GM20431 (cell line): ENCODE data around the gene SEL1L.
"Not testable (repeated sequence)": the region's sequence is repeated elsewhere in the genome, so short reads cannot be mapped to it uniquely, and the experiment has no call there.

Experiments used
- in situ Hi-C: fragments of 300-500 bp; cut with MseI, MboI; formaldehyde crosslinking; loops from one replicate; pipeline ENCODE4 v1.15.0; 2020; ENCODE audit warnings: low sequenced_read_pairs; ENCODE audit not compliant: unreplicated experiment

The SEL1L gene

GRCh38 chr14:81450976-81451375 lies 82.7 kb downstream of the SEL1L start:
- in situ Hi-C loops, result no loop called here

DNA sequence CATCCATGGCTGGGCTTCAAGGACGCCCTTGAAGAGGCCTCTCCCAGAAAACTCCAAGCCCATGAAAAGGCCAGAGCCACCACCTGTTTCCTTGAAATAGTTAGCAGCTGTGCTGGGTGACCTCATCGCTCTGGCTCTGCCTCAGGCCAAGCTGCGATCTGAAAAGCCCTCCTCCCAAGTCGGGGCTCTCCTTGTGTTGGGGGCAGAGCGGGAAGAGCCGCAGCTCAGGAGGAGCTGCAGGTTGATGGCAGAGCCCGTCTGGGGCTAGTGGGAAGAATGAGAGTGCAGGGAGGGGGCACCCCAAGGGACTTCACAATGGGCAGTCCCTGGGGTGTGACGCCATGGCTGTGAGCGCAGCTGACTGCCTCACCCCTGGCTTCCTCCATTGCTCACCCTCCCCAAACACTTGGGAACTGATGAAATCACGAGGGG lies 83.5 kb downstream of the SEL1L start:
- in situ Hi-C loops, result no loop called here

GRCh38 chr14:81449576-81449975 lies 84.1 kb downstream of the SEL1L start:
- in situ Hi-C loops, result loop anchor here (10.0 kb wide), 1 partner anchor 175 kb away; no protein-coding TSS in a partner anchor

DNA sequence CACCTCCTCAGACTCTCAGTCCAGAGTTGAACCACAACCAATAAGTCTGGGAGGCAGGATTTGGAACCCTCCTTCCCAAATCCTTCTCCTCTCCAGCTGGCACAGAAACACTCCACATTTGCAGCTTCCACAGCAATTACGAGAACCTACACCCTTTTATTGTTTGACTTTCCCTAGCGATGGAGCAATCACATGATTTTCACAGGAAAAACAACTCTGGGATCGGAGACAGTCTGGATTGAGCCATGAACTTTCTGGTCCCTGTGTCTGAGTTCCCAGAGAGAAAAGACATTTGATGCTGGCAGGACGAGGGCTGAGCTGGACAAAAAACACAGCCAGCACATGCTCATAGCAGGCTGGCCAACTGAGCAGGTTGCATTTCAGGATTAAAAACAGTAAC lies 84.5 kb downstream of the SEL1L start:
- in situ Hi-C loops, result loop anchor here (10.0 kb wide), 1 partner anchor 174 kb away; no protein-coding TSS in a partner anchor

DNA sequence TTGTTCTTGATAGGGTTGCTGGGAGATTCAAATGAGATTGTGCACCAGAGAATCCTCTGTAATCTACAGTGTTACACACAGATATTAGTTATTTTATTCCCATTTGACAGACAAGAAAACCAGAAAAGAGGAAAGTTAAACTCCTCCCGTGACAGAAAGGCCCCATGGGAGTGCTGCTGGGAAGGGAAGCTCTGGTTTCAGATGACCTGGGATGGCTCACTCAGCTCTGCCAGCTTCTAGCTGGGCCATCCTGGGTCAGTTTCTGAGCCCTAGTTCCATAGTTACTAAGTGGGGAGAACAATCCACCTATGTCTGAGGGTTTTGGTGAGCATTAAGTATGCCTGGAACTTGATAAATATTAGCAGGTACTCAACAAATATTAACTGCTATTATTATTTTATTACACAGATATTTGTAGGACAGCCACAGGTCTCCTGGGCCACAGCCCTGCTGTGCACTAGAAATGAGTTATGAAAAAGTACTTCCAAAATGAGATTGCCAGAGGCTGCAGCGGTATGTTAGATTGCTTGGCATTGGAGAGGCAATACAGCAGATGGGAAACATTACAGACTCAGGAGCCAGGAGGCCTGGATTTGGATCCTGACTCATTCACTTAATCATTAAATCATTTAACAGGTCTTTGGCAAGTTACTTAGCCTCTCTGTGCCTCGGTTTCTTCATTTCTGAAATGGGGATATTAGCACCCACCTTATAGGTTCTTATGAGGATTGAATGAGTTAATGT lies 86.5 kb downstream of the SEL1L start:
- in situ Hi-C loops, result loop anchor here (10.0 kb wide), 1 partner anchor 172 kb away; no protein-coding TSS in a partner anchor

GRCh38 chr14:81446279-81447007 lies 87.2 kb downstream of the SEL1L start:
- in situ Hi-C loops, result loop anchor here (10.0 kb wide), 1 partner anchor 172 kb away; no protein-coding TSS in a partner anchor

- in situ Hi-C loops, result loop anchor here (10.0 kb wide), 1 partner anchor 167 kb away; no protein-coding TSS in a partner anchor
Measured at GRCh38 chr14:81441626-81442134, 92.0 kb downstream of the SEL1L start.

GRCh38 chr14:81440041-81440440 lies 93.6 kb downstream of the SEL1L start:
- in situ Hi-C loops, result loop anchor here (10.0 kb wide), 1 partner anchor 165 kb away; no protein-coding TSS in a partner anchor

GRCh38 chr14:81437244-81437643 lies 96.4 kb downstream of the SEL1L start:
- in situ Hi-C loops, result no loop called here

- in situ Hi-C loops, result no loop called here
Measured at GRCh38 chr14:81436296-81437138, 97.1 kb downstream of the SEL1L start.

DNA sequence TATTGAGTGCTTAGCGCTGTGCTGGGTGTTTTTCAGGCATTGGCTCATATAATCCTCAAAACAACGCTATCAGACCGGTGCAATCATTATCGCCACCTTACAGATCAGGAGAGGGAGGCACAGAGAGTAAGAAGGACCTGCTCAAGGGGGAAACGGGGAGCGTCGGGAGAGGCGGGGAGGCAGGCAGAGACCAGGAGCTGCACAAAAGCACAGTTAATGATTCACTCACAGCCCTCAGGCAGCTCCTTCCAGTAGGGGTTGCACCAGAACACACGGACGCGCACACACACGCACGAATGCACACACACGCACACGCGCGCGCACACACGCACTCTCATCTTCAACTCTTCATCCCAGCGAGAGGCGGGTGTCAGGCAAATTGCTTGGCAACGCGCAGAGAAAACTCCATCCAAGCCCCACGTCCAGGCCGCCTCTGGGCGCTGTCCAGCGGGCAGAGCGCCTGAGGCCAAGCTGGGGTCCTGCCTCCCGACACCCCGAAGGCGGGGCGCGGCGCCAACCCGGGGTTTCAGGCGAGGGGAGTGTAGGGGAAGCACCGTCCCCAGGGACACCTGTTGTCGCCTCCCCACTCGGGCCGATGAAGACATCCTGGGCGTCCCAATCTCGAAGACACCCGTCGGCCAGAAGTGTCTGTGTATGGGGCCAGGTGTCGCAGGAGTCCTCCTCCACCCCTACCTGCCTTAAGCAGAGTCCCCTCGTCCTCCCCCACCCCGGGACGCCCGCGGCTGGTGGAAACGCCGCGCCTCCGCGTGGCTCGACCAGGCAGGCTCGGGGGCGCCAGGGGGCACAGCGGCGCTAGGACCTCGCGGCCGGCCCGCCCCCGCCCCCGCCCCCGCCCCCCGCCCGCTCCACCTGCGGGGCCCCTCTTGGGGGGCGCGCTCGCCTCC lies 98.0 kb downstream of the SEL1L start:
- in situ Hi-C loops, result no loop called here

GRCh38 chr14:81435048-81435390 lies 98.6 kb downstream of the SEL1L start:
- in situ Hi-C loops, result no loop called here

GRCh38 chr14:81434230-81434629 lies 99.4 kb downstream of the SEL1L start:
- in situ Hi-C loops, result no loop called here

- in situ Hi-C loops, result no loop called here
Measured at GRCh38 chr14:81433378-81433777, 100.3 kb downstream of the SEL1L start.

DNA sequence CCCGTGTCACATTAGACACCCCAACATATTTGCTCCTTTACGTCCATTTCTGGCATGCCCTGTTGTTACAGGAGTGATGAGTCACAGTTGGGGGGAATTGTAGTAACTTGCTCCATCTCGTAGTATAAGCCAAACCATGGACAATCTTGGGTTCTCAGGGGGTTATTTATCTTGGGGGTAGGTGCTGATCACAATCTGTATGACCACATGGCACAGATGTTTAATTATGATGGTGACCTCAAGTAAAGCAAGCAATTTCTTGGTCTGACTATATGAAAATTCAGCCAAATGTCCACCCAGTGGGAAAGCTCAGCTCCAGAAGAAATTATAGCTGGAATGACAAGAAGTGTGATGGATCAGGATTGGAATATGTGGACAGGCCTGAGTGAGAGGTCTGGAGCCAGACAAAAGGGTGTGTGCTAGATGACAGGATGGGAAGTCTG lies 101.4 kb downstream of the SEL1L start:
- in situ Hi-C loops, result no loop called here

GRCh38 chr14:81430235-81430634 lies 103.4 kb downstream of the SEL1L start:
- in situ Hi-C loops, result no loop called here

DNA sequence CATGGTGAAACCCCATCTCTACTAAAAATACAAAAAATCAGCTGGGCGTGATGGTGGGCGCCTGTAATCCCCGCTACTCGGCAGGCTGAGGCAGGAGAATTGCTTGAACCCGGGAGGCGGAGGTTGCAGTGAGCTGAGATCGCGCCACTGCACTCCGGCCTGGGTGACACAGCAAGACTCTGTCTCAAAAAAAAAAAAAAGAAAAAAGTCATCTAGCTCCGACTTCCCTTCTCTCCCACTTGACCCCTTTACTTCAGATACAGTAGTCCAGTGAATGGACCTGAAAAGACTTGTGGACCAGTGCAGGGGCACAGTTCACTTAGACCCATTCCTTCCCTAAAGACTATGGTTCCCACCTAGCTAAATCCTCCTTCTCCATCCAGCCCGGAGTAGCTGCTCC lies 103.9 kb downstream of the SEL1L start:
- in situ Hi-C loops, result not testable (repeated sequence)

- in situ Hi-C loops, result no loop called here
Measured at GRCh38 chr14:81429028-81429427, 104.6 kb downstream of the SEL1L start.
